ENCODE results near the gene STX7. TPM values are rescaled to one million over a fixed set of nuclear protein-coding genes. Genes with fewer than 3 reads are reported as not detected.

The STX7 gene
- total and polyA plus RNA-seq, 2 donors (not counting 3 experiments of a cell fraction or from before 2014, with no cell fraction given): 13.4 to 45.5 TPM

DNA sequence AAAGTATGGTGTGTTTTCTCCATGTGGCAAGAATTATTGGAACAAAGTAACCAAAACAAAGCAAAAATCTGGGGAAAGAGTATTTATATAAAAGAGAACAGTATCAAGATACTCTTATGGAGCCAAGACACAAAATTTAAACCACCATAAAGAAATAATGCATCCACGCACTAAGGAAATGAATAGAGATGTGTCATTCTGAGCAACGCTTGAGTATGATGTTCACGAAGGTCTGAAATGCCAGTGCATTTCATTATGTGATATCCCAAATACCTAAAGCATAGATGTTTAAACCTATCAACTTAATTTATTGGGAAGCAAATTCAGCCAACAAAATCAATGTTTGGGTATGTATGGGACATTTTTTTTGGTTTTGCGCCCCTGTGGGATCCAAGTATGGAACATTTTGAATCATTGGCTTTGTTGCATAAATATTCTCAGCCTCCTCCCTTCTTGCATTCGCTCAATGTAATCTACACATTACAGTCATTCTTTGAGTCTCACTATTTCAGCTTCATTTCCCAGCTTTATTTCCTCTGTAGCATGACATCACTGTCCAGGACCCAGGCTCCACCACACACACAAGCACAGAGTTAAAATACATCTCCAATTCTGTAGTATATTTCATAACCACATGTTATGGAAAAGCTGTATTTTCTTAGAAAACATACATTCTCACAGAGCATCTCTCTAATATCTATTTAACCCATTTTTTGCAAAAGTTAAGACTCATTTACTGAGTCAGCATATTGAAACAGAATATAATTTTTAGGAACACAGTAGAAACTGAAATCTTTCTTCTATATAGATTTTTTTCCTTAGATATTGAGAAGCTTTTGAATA, 100.0 kb downstream of the STX7 start:
- H3K4me3 ChIP-seq (replicated peaks in 1 of 3; ENCODE audit: insufficient read depth in 1 of 3, low read depth in 1 of 3, low read length in 3 of 3): no peak overlapping the region
- H3K36me3 ChIP-seq (ENCODE audit: control insufficient read depth in 2 of 2, extremely low read depth in 1 of 2, insufficient read depth in 2 of 2, low read length in 2 of 2): no peaks in the 10 kb centered on the region
- TF ChIP-seq POLR2A (IDR thresholded peaks at IDR 0.05; ENCODE audit: low read depth, low read length): no peak
- no peak for TF ChIP-seq MYC (IDR thresholded peaks at IDR 0.05; ENCODE audit: low read depth, low read length)
- TF ChIP-seq GATA2 (IDR thresholded peaks at IDR 0.05; ENCODE audit: insufficient read depth, insufficient read length, low read depth, low read length): no peak
- no peak for TF ChIP-seq EZH2 (IDR thresholded peaks at IDR 0.05; ENCODE audit: borderline replicate concordance, low read depth, low read length, severe bottlenecking)
- no peak for TF ChIP-seq POLR2AphosphoS5 (IDR thresholded peaks at IDR 0.05; ENCODE audit: insufficient read depth, low read depth, low read length)
- TF ChIP-seq, protein P1, sequence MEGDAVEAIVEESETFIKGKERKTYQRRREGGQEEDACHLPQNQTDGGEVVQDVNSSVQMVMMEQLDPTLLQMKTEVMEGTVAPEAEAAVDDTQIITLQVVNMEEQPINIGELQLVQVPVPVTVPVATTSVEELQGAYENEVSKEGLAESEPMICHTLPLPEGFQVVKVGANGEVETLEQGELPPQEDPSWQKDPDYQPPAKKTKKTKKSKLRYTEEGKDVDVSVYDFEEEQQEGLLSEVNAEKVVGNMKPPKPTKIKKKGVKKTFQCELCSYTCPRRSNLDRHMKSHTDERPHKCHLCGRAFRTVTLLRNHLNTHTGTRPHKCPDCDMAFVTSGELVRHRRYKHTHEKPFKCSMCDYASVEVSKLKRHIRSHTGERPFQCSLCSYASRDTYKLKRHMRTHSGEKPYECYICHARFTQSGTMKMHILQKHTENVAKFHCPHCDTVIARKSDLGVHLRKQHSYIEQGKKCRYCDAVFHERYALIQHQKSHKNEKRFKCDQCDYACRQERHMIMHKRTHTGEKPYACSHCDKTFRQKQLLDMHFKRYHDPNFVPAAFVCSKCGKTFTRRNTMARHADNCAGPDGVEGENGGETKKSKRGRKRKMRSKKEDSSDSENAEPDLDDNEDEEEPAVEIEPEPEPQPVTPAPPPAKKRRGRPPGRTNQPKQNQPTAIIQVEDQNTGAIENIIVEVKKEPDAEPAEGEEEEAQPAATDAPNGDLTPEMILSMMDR (IDR thresholded peaks at IDR 0.05; ENCODE audit: extremely low read depth in 1 of 2, insufficient read depth in 1 of 2, low read depth in 1 of 2, low read length in 2 of 2): no peak
- TF ChIP-seq MAX (IDR thresholded peaks at IDR 0.05; ENCODE audit: insufficient read depth, insufficient read length): no peak
- TF ChIP-seq FOS (IDR thresholded peaks at IDR 0.05; ENCODE audit: borderline replicate concordance, insufficient read depth, low read length): no peak
- DNase-seq (ENCODE audit: low read depth, low spot score) (no peak), FAIRE-seq (no peak)
- H4K20me1 ChIP-seq (replicated peaks; ENCODE audit: control insufficient read depth, extremely low read depth, insufficient read depth, low read length): no peaks in the 10 kb centered on the region
- dilution Hi-C loops (cut with MboI; ENCODE audit: extremely low pct_ligation_motif_present, low sequenced_read_pairs) (no loop called here), intact Hi-C loops (cut with micrococcal nuclease) (no loop called here)
- H3K27ac ChIP-seq (ENCODE audit: insufficient read depth, low read depth, low read length): no peak overlapping the region
- no peak overlapping the region for H3K4me2 ChIP-seq (ENCODE audit: insufficient read depth, low read length)
- H3K4me1 ChIP-seq (ENCODE audit: control insufficient read depth, extremely low read depth, insufficient read depth, low read length): no peaks in the 10 kb centered on the region
- ChIA-PET CTCF (interaction anchor here (1.1 to 3.0 kb wide), 5 partner anchors 28 to 133 kb away, joined by 3 to 9 read pairs (median 4); no protein-coding TSS in a partner anchor), POLR2A (no interaction called here)
- BruUV-seq (replicated peaks): no TSS peak
- H3K9ac ChIP-seq (replicated peaks; ENCODE audit: extremely low read depth, insufficient read depth, low read length): no peak overlapping the region
- H3K79me2 ChIP-seq (ENCODE audit: control insufficient read depth, insufficient read depth, low read length): no peaks in the 10 kb centered on the region
- peaks cover 6 to 21% of the 10 kb centered on the region in 2 experiments for H3K27me3 ChIP-seq (ENCODE audit: control insufficient read depth in 2 of 2, insufficient read depth in 2 of 2, low read length in 2 of 2)
- no peaks in the 10 kb centered on the region for H3K9me1 ChIP-seq (replicated peaks; ENCODE audit: control insufficient read depth, extremely low read depth, insufficient read depth, low read length)
- H3K9me3 ChIP-seq (replicated peaks; ENCODE audit: control insufficient read depth, insufficient read depth, low read length): no peaks in the 10 kb centered on the region
- no peak overlapping the region for H2AFZ ChIP-seq (ENCODE audit: low read depth, low read length)

Measured in endothelial cell of umbilical vein (primary cell).